Gastrocnemius medialis (tissue), 4 donors: Measurements from ENCODE around the gene ACSBG1. TPM values are rescaled to one million over a fixed set of nuclear protein-coding genes. Genes with fewer than 3 reads are reported as not detected.
A peak's percentile ranks its signal among the peaks of the same experiment; 100 is the strongest.

Source experiments
- ATAC-seq, 2 donors: fragments of 150-250 bp; one replicate each; pipeline ENCODE4 v1.9.1; 2016
- DNase-seq, 2 donors: peaks; one replicate each; pipeline ENCODE4 v3.0.0-alpha.2; 2019
- H3K27ac ChIP-seq, 4 donors: fragments of 200-600 bp; sonication (generic); 1 replicate in 1 of 4; 2 replicates in 3 of 4; pipeline ENCODE4 v1.5.1; 2016 to 2018; ENCODE audit warnings: mild to moderate bottlenecking in 2 of 4, moderate library complexity in 1 of 4
- H3K27me3 ChIP-seq, 3 donors: fragments of 200-600 bp; sonication (generic) in 2 of 3; 1 replicate in 1 of 3; 2 replicates in 2 of 3; pipeline versions ENCODE4 v1.5.1 to v1.6.0; 2016 to 2019; ENCODE audit warnings: mild to moderate bottlenecking in 1 of 3, moderate library complexity in 1 of 3
- H3K36me3 ChIP-seq, 2 donors: fragments of 200-600 bp; sonication (generic) in 1 of 2; one replicate each; pipeline ENCODE4 v1.5.1; 2017 to 2018
- H3K4me1 ChIP-seq, 2 donors: fragments of 200-600 bp; sonication (generic) in 1 of 2; one replicate each; pipeline ENCODE4 v1.5.1; 2016 to 2017; ENCODE audit warnings: mild to moderate bottlenecking in 2 of 2
- H3K4me3 ChIP-seq, 4 donors: fragments of 200-600 bp; sonication (generic) in 3 of 4; 1 replicate in 1 of 4; 2 replicates in 3 of 4; pipeline ENCODE4 v1.5.1; 2016 to 2019; ENCODE audit warnings: mild to moderate bottlenecking in 2 of 4
- H3K9me3 ChIP-seq, 3 donors: fragments of 200-600 bp; sonication (generic) in 2 of 3; 1 replicate in 1 of 3; 2 replicates in 2 of 3; pipeline ENCODE4 v1.5.1; 2016 to 2019
- POLR2A ChIP-seq, 2 donors: fragments of 450-650 bp; IDR thresholded peaks; one replicate each; pipeline ENCODE4 v1.6.1; 2017; ENCODE audit warnings: antibody characterized with exemption in 2 of 2, mild to moderate bottlenecking in 2 of 2, moderate library complexity in 2 of 2
- in situ Hi-C, 4 donors: fragments of 200-750 bp; cut with MboI; loops; one replicate each; pipeline versions ENCODE4 v1.15.0 to v1.8.0; 2017; ENCODE audit warnings: low sequenced_read_pairs in 4 of 4
- intact Hi-C: fragments of 100-400 bp; cut with DNase I; formaldehyde crosslinking; loops from one replicate; pipeline ENCODE4 v1.15.1; 2023; ENCODE audit warnings: low total_unique reads
- total RNA-seq, 4 donors: library from RNA; depleted of rRNA; stranded (reverse); fragments of >200 nt; gene quantifications; one replicate each; pipeline versions ENCODE4 v1.1.0 to v1.2.3, GENCODE V29; 2016
- TF ChIP-seq, protein P1 (sequence below), 5 experiments: fragments of 450-650 bp in 3 of 5; fragments of 200-600 bp in 2 of 5; sonication (generic) in 2 of 5; IDR thresholded peaks in 4 of 5; conservative IDR thresholded peaks in 1 of 5; 1 replicate in 4 of 5; 2 replicates in 1 of 5; pipeline ENCODE4 v1.5.1; 2016 to 2019; ENCODE audit warnings: antibody characterized with exemption in 5 of 5, mild to moderate bottlenecking in 3 of 5, moderate library complexity in 3 of 5

The ACSBG1 gene
- total RNA-seq, 4 donors from 2014 or later, result 1.9 TPM; not detected in 3

DNA sequence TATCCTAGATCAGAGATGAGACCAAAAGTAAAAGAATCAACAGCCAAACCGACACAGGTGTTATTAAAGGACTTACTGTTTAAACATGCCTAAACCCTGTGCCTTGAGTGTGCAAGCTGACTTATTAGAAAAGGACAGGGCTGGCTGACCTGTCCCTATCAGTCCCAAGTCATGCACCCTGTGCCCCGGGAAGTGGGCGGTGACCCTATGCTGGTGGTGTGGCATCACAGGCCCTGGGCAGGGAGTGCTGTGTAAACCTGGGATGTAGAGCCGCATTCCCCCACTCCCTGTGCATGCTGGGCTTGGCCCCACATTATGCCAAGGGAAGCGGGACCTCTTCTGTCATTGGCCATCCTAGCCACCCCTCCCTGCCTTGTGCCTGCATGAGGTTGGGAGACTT, 40.6 kb upstream of the ACSBG1 start:
- DNase-seq (no peak), ATAC-seq (no peak)
- Histone ChIP-seq H3K4me1 (no peaks in the 10 kb centered on the region), H3K4me3 (no peak overlapping the region), H3K9me3 (no peaks in the 10 kb centered on the region), H3K27me3 (no peaks in the 10 kb centered on the region), H3K36me3 (peaks cover 0 to 68% of the 10 kb centered on the region in 2 donors), H3K27ac (peak overlapping the region in 1 of 4 donors; percentile 68)
- in situ Hi-C loops (no loop called here), intact Hi-C loops (no loop called here)
- no peak for TF ChIP-seq POLR2A (IDR thresholded peaks at IDR 0.05)
- TF ChIP-seq, protein P1, sequence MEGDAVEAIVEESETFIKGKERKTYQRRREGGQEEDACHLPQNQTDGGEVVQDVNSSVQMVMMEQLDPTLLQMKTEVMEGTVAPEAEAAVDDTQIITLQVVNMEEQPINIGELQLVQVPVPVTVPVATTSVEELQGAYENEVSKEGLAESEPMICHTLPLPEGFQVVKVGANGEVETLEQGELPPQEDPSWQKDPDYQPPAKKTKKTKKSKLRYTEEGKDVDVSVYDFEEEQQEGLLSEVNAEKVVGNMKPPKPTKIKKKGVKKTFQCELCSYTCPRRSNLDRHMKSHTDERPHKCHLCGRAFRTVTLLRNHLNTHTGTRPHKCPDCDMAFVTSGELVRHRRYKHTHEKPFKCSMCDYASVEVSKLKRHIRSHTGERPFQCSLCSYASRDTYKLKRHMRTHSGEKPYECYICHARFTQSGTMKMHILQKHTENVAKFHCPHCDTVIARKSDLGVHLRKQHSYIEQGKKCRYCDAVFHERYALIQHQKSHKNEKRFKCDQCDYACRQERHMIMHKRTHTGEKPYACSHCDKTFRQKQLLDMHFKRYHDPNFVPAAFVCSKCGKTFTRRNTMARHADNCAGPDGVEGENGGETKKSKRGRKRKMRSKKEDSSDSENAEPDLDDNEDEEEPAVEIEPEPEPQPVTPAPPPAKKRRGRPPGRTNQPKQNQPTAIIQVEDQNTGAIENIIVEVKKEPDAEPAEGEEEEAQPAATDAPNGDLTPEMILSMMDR (IDR thresholded peaks at IDR 0.05 in 4 of 5, conservative IDR thresholded peaks at IDR 0.05 in 1 of 5), result no peak

DNA sequence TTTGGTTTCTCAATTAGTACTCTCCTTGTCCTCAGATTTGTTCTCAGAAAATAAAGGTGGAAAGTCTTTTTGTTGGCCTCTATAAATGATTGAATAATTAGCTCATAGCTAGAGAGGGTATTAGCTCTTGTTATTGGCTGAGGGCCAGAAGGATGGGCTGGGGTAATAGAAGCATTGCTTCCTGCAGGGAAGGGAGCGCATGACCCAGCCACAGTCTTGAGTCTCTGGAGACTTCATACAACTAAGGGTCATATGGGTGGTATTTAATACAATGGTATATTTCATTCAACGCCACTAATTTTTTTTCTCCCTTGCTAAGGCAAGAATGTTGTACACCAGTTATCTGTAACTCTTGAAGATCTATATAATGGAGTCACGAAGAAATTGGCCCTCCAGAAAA, 38.4 kb upstream of the ACSBG1 start:
- in situ Hi-C loops, result no loop called here
- H3K36me3 ChIP-seq, result peaks cover 0 to 49% of the 10 kb centered on the region in 2 donors
- TF ChIP-seq POLR2A (IDR thresholded peaks at IDR 0.05), result no peak
- TF ChIP-seq, protein P1 (IDR thresholded peaks at IDR 0.05 in 4 of 5, conservative IDR thresholded peaks at IDR 0.05 in 1 of 5), result no peak

DNA sequence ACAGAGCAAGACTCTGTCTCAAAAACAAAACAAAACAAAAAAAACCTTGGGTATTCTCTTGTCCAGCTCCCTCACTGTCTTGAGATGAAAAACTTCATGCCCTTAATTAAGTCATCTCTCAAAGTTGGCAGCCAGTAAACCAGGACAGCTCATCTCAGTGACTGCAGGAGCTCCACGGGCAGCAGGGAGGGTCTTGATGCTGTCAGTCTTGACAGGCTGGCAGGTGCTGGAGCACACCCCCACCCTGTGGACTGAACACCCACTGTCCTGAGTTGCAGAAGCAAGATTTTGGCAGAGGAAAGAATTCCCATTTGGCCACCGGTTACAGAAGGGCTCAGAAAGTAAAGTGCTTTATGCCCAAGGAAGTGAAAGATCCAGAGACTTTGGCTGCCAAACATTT, 38.0 kb upstream of the ACSBG1 start:
- H3K27ac ChIP-seq, result peak overlapping the region in 1 of 4 donors; percentile 90
- peaks cover 16 to 19% of the 10 kb centered on the region in 2 donors for H3K4me1 ChIP-seq
- no peak overlapping the region for H3K4me3 ChIP-seq
- H3K27me3 ChIP-seq, result no peaks in the 10 kb centered on the region
- in situ Hi-C loops (no loop called here), intact Hi-C loops (no loop called here)
- no peak for DNase-seq
- H3K9me3 ChIP-seq, result no peaks in the 10 kb centered on the region
- TF ChIP-seq POLR2A (IDR thresholded peaks at IDR 0.05), result no peak
- TF ChIP-seq, protein P1 (IDR thresholded peaks at IDR 0.05 in 4 of 5, conservative IDR thresholded peaks at IDR 0.05 in 1 of 5), result no peak
- H3K36me3 ChIP-seq, result peaks cover 0 to 44% of the 10 kb centered on the region in 2 donors
- no peak for ATAC-seq

More for the DNA sequence above, 38.4 kb upstream of the ACSBG1 start:
- Histone ChIP-seq H3K27me3 (no peaks in the 10 kb centered on the region), H3K4me1 (peaks cover 11 to 14% of the 10 kb centered on the region in 2 donors), H3K27ac (peak overlapping the region in 1 of 4 donors; percentile 90), H3K9me3 (no peaks in the 10 kb centered on the region), H3K4me3 (no peak overlapping the region)
- DNase-seq, result no peak
- intact Hi-C loops, result no loop called here
- ATAC-seq, result no peak

DNA sequence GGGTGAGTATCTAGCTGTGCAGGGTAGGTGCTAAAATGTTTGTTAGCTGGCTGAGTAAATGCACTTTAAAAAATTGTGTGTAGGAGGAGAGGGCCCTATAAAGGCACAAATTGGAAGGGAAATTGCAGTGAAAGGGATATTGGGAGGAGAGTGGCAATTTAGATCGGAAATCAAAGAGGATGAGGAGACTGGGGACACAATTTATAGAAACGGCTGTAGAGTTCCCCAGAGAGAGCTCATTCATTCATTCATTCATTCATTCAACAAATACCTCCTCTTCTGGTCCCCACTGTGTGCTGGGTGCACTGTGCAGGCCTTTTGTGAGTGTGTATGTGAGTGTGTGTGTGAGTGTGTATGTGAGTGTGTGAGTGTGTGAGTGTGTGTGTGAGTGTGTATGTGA, 32.4 kb upstream of the ACSBG1 start:
- H3K4me1 ChIP-seq, result peaks cover 35 to 40% of the 10 kb centered on the region in 2 donors
- DNase-seq (no peak), ATAC-seq (no peak)
- in situ Hi-C loops, result no loop called here
- peak overlapping the region; percentile 90 to 96 (median 92) for H3K27ac ChIP-seq
- intact Hi-C loops, result no loop called here
- peaks cover 0 to 8% of the 10 kb centered on the region in 2 donors for H3K36me3 ChIP-seq
- H3K4me3 ChIP-seq, result peak overlapping the region; percentile 11 to 35 (median 18)
- TF ChIP-seq POLR2A (IDR thresholded peaks at IDR 0.05), result no peak
- TF ChIP-seq, protein P1 (IDR thresholded peaks at IDR 0.05 in 4 of 5, conservative IDR thresholded peaks at IDR 0.05 in 1 of 5), result no peak
- H3K9me3 ChIP-seq, result no peaks in the 10 kb centered on the region
- H3K27me3 ChIP-seq, result no peaks in the 10 kb centered on the region

DNA sequence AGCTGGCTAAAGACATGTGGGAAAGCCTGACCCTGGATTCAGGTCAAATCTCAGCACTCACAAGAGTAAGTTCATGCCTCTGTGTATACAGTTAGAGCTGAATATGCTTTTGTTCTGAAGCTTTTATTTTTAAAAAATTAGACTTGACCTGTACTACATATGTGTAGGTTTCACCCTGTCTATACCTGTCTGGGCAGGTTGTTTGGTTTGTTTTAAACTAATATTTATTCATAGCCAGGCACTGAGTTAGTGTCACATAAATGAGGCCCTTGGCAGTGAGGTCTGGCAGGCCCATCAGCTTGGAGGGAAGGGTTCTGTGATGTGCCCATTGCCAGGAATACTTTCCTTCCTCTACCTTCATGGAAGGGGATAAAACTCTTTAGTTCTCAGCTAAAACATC, 31.9 kb upstream of the ACSBG1 start:
- intact Hi-C loops, result no loop called here
- no peak for TF ChIP-seq POLR2A (IDR thresholded peaks at IDR 0.05)
- TF ChIP-seq, protein P1 (IDR thresholded peaks at IDR 0.05 in 4 of 5, conservative IDR thresholded peaks at IDR 0.05 in 1 of 5), result no peak
- peak overlapping the region; percentile 90 to 96 (median 92) for H3K27ac ChIP-seq
- ATAC-seq (peak in 1 of 2 donors; percentile 2), DNase-seq (no peak)
- no peaks in the 10 kb centered on the region for H3K27me3 ChIP-seq
- peaks cover 35 to 40% of the 10 kb centered on the region in 2 donors for H3K4me1 ChIP-seq
- no peaks in the 10 kb centered on the region for H3K9me3 ChIP-seq
- peaks cover 0 to 5% of the 10 kb centered on the region in 2 donors for H3K36me3 ChIP-seq
- H3K4me3 ChIP-seq, result peak overlapping the region; percentile 7 to 35 (median 18)
- in situ Hi-C loops, result no loop called here
